Suppressor macrophage (primary cell): ENCODE results near the gene TMEM176B.
"Not testable (repeated sequence)": the region's sequence is repeated elsewhere in the genome, so short reads cannot be mapped to it uniquely, and the experiment has no call there.

Experiments
- DNase-seq, 4 experiments: peaks; one replicate each; pipeline ENCODE4 v3.0.0-alpha.2; 2020 to 2022

Gene TMEM176B

DNA sequence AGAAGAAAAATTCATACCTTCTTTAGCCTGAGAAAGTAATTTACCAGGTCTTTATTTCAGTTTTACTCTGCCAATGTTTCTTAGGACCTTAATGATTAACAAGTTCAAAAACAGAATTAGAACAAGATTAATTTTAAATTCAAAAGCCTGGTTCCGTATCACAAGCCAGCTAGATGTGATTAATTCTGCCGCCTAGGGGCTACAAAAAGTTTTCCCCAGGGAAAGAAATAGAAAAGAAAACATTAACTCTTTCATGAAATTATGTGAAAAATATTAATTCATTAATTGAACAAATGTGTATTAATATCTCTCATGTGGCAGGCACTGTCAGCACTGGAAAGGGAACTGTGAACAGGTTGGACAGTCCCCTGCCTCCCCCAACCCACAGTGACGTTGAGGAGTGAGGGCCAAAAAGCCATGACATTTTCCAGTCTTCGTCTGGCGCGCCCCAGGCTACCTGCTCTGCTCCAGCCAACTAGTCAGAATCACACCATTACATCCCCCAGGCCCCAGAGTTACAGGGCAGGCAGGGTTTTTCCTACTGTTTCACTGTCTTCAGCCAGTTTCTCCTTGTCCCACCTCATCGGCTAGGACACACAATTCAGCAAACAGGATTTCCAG is 20.5 kb upstream of the TMEM176B start:
- no peak for DNase-seq

DNA sequence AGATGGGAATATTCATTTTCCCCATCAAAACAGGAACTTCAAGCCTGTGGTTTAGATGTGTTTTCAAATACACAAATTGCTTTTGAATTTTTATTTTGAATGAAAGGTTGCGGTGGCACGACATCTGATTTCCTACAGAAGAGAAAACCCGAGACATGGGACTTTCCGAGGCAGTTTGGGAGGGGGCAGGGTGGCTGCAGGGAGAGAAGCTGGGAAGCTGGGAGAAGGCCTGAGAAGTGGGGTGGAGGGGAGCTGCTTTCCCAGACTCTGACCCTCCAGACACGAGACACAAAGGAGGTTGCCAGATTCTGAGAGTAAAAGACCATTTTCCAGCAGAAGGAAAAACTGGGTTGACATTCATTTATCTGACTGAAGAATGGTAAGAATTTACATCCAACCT is 20.0 kb upstream of the TMEM176B start:
- DNase-seq: no peak

DNA sequence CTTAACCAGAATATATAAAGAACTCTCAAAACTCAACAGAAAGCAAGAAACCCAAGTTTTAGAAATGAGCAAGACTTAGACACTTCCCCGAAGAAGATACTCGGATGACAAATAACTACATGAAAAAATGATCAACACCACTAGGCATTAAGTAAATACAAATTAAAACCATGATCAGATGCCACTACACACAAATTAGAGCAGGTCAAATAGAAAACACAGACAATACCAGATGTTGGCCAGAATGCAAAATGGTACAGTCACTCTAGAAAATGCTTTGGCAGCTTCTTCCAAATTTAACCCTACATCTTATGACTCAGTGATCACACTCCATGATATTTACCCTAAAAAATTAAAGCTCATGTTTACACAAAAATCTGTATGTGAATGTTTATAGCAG is 18.8 kb upstream of the TMEM176B start:
- no peak for DNase-seq

DNA sequence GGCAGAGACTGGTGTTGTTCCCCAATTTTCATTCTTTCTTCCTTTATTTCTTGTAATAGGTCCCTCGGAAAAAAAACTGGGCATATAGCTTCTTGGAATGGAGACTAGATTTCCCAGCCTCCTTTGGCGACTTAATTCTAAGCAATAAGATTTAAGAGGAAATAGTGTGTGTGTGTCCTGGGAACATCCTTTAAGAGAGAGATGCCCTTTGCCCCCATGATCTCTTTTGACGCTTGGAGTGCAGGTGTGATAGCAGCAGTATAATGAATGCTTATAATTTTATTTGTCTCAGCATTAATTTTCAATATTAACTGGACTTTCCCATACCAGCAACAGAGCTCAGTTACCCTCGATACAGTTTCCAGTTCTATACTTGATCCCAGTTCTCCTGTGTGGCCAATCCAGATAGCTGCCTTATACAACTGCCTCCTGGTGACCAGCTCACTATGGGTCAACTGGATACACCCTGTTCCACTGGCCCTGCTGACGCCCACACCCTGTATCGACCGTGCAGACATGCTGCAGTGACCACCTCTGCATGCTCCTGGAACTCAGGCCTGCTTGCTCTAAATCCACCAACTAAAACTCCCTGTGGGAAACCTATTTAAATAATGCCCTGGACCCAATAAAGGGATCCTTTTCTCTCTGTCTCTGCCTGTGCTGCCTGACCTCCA is 14.3 kb upstream of the TMEM176B start:
- DNase-seq: no peak

DNA sequence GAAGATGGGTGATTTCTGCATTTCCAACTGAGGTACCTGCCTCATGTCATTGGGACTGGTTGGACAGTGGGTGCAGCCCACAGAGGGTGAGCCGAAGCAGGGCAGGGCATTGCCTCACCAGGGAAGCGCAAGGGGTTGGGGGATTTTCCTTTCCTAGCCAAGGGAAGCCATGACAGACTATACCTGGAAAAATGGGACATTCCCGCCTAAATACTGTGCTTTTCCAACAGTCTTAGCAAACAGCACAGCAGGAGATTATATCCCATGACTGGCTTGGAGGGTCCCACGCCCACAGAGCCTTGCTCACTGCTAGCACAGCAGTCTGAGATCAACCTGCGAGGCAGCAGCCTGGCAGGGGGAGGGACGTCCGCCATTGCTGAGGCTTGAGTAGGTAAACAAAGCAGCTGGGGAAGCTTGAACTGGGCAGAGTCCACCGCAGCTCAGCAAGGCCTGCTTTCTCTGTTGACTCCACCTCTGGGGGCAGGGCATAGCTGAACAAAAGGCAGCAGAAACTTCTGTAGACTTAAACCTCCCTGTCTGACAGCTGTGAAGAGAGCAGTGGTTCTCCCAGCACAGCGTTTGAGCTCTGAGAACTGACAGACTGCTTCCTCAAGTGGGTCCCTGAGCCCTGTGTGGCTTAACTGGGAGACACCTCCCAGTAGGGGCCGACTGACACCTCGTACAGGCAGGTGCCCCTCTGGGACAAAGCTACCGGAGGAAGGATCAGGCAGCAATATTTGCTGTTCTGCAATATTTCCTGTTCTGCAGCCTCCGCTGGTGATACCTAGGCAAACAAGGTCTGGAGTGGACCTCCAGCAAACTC is 7.7 kb upstream of the TMEM176B start:
- DNase-seq: not testable (repeated sequence)

DNA sequence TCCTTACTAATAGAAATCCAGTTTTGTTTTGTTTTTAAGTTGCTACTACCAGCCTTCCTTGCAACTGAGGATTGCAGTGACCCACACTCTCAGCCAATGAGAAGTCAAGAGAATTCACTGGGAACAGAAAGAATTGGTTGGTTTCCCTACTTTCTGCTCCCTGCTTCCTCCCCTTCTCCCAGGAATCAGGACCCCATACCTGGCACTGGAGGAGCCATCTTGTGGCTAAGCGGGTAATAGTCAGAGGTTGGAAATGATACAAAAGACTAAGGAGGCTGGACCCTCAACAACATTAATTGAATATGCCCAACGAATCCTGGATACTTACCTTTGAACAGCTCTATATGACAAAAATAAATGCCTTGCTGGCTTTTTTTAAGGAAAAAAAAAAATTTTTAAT is 6.7 kb upstream of the TMEM176B start:
- no peak for DNase-seq

DNA sequence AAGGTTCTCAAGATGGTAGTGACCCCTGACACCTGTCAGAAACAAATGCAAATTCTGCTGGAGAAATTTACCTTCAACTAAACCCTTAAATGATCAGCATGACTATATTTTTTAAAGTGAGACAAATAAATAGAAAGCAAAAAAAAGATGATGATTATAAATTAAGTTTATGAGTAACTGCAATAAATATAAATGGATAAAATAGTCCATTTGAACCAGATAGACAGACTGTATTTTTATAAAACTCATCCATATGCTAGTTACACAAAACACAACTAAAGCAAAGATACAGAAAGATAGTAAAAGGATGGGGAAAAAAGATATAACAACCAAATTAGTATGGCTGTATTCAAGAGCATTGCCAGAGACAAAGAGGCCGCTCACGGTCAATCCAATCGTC is 6.3 kb upstream of the TMEM176B start:
- no peak for DNase-seq

DNA sequence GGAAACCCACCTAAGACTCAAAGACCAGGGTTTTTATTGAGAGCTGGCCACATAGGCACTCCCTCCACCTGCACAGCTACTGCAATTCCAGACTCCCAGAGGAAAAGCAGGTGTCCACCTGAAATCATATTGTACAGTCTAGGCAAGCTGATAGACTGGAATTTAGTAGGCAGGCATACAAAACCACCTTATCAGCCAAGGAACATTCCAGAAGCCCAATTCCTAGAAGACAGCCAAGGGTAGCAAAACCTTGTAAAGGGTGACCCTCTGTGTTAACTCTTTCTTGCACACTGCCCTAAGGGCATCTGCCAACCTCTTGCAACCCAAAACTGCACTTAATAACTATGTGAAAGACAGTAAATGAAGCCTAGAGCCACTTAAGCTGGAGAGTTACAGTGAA is 5.7 kb upstream of the TMEM176B start:
- DNase-seq: no peak

DNA sequence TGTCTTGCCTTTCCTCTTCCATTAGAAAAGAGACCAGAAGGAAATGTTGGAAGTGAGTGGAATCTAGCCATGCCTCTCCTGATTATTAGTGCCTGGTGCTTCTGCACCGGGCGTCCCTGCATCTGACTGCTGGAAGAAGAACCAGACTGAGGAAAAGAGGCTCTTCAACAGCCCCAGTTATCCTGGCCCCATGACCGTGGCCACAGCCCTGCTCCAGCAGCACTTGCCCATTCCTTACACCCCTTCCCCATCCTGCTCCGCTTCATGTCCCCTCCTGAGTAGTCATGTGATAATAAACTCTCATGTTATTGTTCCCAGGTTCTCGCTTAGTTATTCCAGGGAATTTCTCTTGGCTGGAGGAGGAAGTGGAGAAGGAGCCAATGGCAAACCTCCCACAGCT is 4.6 kb upstream of the TMEM176B start:
- no peak for DNase-seq

DNA sequence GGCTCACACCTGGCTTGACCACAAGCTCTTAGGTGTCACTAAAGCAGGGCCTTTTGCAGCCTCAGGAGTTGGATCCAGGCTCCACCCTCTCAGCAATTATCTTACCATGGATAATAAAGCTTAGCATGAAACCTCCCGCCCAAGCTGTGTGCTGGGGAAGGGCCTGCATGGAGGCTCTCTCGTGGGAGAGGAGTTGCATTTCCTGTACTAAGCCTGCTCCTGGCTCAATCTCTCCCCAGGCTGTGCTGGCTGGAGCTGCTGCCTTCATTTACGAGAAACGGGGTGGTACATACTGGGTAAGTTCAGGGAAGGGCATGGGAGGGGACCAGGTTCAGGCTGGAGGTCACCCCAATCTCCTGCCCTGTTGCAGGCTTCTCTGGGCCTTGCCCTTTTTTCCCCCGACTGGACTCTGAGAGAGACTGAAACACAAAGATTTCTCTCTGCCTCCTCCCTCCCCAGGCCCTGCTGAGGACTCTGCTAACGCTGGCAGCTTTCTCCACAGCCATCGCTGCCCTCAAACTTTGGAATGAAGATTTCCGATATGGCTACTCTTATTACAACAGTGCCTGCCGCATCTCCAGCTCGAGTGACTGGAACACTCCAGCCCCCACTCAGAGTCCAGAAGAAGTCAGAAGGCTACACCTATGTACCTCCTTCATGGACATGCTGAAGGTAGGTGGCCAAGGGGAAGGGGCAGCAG is 3.1 kb upstream of the TMEM176B start:
- DNase-seq: no peak

DNA sequence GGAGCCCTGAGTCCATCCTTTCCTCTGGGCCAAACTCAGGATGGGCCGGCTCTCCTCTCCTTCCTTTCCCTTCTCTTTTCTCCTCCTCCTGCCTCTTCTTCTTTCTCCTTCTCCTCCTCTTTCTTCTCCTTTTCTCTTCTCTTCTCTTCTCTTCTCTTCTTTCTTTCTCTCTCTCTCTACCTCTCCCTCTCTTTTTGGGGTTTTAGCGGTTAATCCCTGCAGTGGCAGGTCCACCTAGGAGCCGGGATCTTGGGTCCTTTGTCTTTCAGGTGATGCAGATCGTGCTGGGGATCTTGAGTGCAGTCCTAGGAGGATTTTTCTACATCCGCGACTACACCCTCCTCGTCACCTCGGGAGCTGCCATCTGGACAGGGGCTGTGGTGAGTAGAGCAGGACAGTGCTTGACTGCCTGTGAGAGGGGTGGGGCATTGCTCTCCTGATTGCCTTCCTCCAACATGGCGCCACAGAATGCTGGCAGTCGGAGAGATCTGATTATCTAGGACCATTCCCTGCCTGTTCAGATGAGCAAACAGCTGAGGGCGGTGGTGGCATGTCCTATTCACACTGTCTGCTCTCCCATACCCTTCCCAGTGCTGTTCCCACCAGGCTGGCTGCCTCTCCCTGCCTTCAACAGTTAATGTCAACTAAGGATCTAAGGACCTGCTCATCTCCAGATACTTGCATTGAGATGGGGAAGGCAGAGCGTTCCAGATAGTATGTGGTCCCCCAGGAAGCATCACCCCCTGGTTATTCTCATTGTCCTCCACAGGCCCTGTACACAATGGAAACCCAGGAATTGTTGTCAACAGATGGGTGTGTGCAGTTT is 2.0 kb upstream of the TMEM176B start:
- DNase-seq: no peak

DNA sequence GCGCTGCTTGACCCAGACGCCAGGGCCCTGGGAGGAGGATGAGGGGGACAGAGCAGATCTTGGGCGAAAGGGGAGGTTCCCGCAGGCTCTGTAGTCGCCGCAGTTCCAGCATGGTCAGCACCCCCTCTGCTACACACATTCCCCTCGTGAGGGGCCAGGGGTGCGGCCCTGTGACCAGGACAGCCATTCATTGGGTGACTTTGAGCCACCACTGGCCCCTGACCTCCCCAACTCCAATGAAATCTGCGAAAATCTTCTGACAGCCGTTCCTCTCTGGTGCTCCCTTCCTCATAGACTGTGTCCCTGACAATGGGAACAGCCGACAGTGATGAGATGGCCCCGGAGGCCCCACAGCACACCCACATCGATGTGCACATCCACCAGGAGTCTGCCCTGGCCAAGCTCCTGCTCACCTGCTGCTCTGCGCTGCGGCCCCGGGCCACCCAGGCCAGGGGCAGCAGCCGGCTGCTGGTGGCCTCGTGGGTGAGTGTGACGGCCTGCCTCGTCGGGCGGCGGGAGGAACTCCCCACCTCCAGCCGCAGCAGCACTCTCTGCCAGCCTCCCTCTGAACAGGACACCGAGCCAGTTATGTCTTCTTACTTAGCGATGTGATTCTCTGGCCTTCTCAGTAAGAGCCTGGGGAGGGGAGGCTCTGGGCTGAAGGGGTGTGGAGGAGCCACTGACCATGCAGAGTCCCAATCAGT is 1.2 kb upstream of the TMEM176B start:
- DNase-seq: peak in 3 of 4 experiments; percentile 16 to 45 (median 32)

DNA sequence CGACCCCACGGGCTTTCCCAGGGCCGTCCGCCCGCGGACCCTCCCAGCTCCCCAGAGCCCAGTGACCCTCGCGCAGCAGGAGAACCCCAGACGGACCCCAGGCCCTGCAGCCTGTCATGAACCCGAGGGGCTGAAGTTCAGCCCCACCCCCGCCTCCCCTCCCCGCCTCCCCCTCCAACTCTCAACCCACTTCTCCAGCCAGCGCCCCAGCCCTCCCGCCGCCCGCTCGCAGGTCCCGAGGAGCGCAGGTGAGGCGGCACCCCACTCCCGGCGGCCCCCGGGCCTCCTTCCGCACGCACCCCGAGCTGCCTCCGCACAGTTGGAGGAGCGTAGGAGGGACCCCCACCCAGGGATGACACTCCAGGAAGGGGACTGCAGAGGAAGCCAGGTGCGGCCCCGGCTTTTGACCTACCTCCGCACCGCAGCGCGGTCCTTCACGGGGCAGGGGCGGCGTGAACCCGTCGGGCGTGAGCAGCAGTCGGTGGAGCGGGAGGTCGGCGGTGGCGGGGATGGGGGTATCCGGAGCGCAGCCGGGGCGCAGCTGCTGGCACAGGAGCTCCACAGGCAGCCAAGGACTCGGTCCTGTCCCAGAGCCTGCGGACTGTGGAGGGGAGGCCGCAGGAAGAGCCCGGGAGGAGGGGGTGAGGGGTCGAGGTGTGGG is 547 bp upstream of the TMEM176B start, which contains the start of gene TMEM176A:
TMEM176A (plus strand) TSS at position 189 of the 661 bp plus-strand sequence. CDS start 782 bp downstream, outside the sequence.
- no peak for DNase-seq

DNA sequence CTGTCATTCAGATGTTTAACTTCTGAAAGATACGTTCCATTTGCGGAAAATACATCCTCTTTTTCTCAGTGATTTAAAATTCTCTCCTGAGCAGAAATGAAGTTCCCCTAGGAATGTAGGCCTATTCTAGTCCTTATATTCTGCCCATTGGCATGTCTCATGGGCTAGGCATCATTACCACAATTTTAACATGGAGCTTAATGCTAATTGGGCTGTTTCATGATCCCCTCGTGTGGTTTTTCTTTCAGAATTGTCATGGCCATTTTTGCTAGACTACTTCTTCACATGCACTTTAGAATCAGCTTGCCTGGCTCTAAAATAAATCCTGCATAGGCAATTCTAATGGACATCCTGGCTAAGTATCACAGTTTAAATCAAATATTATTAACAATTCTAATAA is 1.0 kb downstream of the TMEM176B start:
- no peak for DNase-seq

DNA sequence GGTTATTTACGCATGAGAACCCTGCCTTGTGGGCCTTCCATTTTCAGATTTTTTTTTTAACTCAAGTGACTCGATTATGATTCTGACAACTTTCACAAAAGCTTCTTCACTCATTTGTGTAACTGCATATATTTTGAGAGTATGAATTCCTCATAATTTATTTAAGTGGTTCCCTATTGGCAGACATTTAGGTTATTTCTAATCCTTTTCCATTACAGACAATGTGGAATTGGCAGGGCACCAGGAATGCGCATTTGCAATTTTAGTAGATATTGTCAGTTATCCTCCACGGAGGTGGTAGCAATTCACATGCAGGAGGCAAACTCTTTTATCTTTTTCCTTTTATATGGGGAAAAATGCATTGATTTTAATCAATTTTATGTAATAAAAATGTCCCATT is 2.5 kb downstream of the TMEM176B start:
- DNase-seq: no peak

DNA sequence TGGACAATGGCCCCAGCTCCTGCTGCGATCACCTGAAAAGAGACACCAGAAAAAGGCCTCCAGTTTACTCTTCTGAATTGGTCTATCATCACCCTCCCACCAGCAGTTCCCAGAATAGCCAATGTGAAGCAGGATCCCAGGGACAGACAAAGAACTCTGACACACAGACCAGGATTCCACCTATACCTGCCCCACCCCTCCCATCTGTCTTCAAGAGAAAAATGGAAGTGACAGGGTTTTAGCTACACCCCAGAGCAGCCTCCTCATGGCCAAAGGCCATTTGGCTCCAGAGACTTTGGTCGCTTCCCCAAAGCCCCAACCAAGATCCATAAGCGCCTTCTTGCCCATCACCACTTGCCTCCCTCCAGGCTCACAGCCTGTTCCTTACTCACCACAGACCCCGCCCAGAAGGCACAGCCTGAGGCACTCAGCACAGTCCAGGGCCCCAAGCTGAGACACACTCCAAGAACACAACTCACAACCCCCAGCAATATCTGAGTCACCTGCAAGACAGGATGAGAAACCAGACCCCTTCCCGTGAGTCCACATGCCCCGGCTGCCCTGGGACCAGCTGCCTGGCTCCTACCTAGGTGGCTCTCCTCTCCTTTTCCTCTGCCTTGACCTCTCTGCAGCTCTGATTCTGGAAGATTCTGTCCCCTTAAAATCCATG is 6.5 kb downstream of the TMEM176B start:
- no peak for DNase-seq

DNA sequence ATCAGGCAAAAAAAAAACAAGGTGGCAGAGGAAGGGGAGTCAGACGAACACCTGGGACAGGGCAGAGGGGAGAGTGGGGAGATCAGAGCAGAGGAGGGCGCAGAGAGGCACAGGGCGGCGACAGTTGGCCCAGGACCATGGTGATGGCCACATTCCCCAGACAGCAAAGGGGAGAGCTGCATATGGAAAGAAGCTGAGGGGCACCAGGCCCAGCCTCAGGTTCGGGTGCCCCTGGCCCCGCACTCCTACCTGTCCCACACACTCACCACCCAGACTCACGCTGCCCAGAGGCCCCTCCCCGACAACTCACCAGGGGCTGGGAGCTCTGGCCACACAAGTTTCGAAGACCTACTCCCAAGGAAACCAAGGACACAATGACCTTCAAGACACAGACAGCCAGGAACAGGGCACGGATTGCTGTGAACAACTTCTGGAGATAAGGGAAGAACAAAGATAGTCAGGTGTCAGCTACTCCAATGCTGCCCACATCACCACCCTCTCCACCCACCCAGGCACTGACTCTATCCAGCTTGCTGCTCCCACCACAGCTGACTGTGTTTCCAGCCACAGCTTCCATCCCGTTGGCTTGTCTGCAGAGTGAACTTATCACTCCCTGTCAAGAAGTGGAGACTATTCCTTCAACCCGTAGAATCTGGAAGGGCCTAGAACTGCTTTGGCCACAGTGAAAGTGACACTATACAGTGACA is 8.3 kb downstream of the TMEM176B start:
- DNase-seq: no peak

DNA sequence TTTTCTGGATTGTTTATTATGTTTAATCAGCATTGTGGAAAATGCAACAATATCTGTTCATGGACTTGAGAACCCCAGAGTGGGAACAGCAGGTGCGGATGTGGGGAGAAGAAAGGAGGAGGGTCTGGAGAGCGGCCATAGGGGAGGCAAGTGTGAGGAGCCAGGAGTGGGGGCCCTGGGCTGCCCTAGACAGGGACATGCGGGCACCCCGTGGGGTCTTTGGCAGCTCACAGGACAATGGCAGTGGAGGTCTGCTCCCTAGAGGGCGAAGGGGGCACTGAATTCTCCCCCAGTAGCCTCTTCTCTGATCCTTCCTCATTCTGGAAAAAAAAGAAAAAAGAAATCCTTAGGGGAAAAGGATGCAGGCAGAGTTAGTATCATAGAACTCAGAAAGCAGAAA is 8.9 kb downstream of the TMEM176B start:
- DNase-seq: no peak

DNA sequence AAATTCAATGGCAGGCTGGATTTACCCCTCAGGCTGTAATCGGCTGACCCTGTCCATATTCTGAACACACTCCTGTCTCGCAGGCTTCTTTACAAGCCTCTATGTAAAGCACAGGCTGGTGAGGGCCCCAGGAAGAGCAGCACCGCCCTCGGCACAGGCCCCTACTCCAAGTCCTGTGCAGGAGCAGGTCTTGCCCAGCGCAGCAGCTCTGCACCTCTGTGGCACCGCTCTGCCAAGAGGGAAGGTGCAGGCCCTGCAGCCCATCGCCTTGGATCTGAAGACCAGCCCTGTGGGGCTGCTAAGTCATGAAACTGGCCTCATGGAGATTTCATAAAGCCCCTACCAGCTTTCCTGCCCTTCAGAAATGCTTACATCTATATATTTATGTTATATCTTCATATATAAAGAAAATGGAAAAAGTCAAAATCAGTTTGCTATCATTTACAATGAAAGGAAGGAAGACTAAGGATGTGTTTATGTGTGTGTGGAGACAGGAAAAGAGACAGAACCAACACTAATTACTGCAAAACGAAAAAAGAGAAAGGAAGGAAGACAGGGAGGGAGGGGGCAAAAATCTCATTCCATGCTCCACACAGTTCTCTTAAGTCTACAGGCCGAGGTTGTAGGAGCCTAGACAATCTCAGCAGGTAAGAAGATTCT is 9.6 kb downstream of the TMEM176B start:
- DNase-seq: no peak
